Calu3 (cell line): Measurements from ENCODE around the gene UBE2C. TPM values are rescaled to one million over a fixed set of nuclear protein-coding genes. Genes with fewer than 3 reads are reported as not detected.

ENCODE experiments used
- BruUV-seq: library from RNA; stranded (reverse); fragments of 400-500 nt; replicated peaks from 2 replicates; lab custom pipeline; 2021; lab: Mats Ljungman, UMichigan
- CTCF ChIA-PET: fragments of 300-600 bp; sonication (Branson Sonifier 250); formaldehyde crosslinking; loops from one replicate; lab custom pipeline; 2022; ENCODE audit warnings: antibody characterized with exemption; lab: Charles Lee
- DNase-seq: peaks from one replicate; pipeline ENCODE4 v3.0.0; 2022
- H3K27ac Mint-ChIP-seq: one replicate; pipeline ENCODE4 v1.8.0; 2022; ENCODE audit warnings: mixed read lengths; ENCODE audit not compliant: unreplicated experiment
- H3K27me3 Mint-ChIP-seq: one replicate; pipeline ENCODE4 v1.8.0; 2022; ENCODE audit warnings: mixed read lengths; ENCODE audit not compliant: unreplicated experiment
- H3K36me3 Mint-ChIP-seq: one replicate; pipeline ENCODE4 v1.8.0; 2022; ENCODE audit warnings: mild to moderate bottlenecking, moderate library complexity, mixed read lengths; ENCODE audit not compliant: insufficient read depth, unreplicated experiment
- H3K4me1 Mint-ChIP-seq: one replicate; pipeline ENCODE4 v1.8.0; 2022; ENCODE audit warnings: mild to moderate bottlenecking, low read depth, mixed read lengths; ENCODE audit not compliant: unreplicated experiment
- H3K4me3 Mint-ChIP-seq: one replicate; pipeline ENCODE4 v1.8.0; 2022; ENCODE audit warnings: mild to moderate bottlenecking, low read depth, moderate library complexity, mixed read lengths; ENCODE audit not compliant: unreplicated experiment
- H3K9me3 Mint-ChIP-seq: one replicate; pipeline ENCODE4 v1.8.0; 2022; ENCODE audit warnings: low read depth, mixed read lengths; ENCODE audit not compliant: unreplicated experiment
- CTCF ChIP-seq: fragments of 200-600 bp; IDR thresholded peaks from one replicate; pipeline ENCODE4 v1.8.0; 2022; ENCODE audit warnings: antibody characterized with exemption; ENCODE audit not compliant: unreplicated experiment
- intact Hi-C: fragments of 100-400 bp; cut with micrococcal nuclease; formaldehyde crosslinking; loops from one replicate; pipeline ENCODE4 v1.10.0; 2022; ENCODE audit not compliant: unreplicated experiment
- total RNA-seq: library from RNA; stranded (reverse); gene quantifications from 2 replicates; pipeline ENCODE4 v1.2.3, GENCODE V29; 2022

Gene UBE2C
- total RNA-seq, 1 experiment from 2014 or later, result 210 TPM

- peak overlapping the region; percentile 35 for H3K4me3 Mint-ChIP-seq
- peaks cover 35% of the 10 kb centered on the region for H3K36me3 Mint-ChIP-seq
- intact Hi-C loops, result no loop called here
- BruUV-seq, result no TSS peak
- H3K9me3 Mint-ChIP-seq, result no peaks in the 10 kb centered on the region
- peaks cover 72% of the 10 kb centered on the region for H3K4me1 Mint-ChIP-seq
- H3K27ac Mint-ChIP-seq, result peak overlapping the region; percentile 82
- TF ChIP-seq CTCF, result no peak
- H3K27me3 Mint-ChIP-seq, result no peaks in the 10 kb centered on the region
- DNase-seq, result no peak
- CTCF ChIA-PET, result interaction anchor here (0.6 to 1.9 kb wide), 2 partner anchors 8 to 42 kb away, joined by 6 to 7 read pairs; no protein-coding TSS in a partner anchor
These were observed 31.0 kb upstream of the UBE2C start for GRCh38 chr20:45781391-45781931.

DNA sequence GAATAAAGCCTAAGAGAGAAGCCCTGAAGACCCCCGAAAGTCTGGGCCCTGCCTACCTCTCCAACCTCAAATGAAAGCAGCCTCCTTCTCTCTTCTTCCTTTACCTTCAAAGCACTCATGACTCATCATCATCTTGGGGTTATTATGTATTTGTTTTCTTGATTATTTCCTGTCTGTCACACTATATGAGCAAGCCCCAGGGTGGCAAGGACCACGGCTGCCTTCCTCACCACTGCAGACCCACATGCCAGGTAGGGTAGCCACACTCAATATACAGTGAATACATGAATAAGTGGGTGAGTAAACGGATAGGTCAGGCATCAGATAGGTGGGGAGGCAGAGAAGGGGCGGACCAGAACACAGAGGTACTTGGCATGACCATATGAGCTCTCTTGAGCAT, 29.6 kb upstream of the UBE2C start:
- DNase-seq, result peak; percentile 38
- intact Hi-C loops, result no loop called here
- Mint-ChIP-seq H3K36me3 (peaks cover 35% of the 10 kb centered on the region), H3K27ac (peak overlapping the region; percentile 82), H3K27me3 (no peaks in the 10 kb centered on the region), H3K9me3 (no peaks in the 10 kb centered on the region), H3K4me3 (peak overlapping the region; percentile 42), H3K4me1 (peaks cover 67% of the 10 kb centered on the region)
- CTCF ChIA-PET, result interaction anchor here (1.0 to 1.5 kb wide), 3 partner anchors 12 to 460 kb away, joined by 4 to 7 read pairs (median 4); no protein-coding TSS in a partner anchor
- no peak for TF ChIP-seq CTCF
- no TSS peak for BruUV-seq

GRCh38 chr20:45783656-45784294, 28.7 kb upstream of the UBE2C start:
- no peaks in the 10 kb centered on the region for H3K9me3 Mint-ChIP-seq
- H3K4me3 Mint-ChIP-seq, result no peak overlapping the region
- H3K27me3 Mint-ChIP-seq, result no peaks in the 10 kb centered on the region
- intact Hi-C loops, result no loop called here
- no peak overlapping the region for H3K27ac Mint-ChIP-seq
- no TSS peak for BruUV-seq
- peaks cover 31% of the 10 kb centered on the region for H3K36me3 Mint-ChIP-seq
- TF ChIP-seq CTCF, result no peak
- CTCF ChIA-PET, result interaction anchor here (0.6 to 1.5 kb wide), 4 partner anchors 13 to 464 kb away, joined by 3 to 7 read pairs (median 4); no protein-coding TSS in a partner anchor
- H3K4me1 Mint-ChIP-seq, result peaks cover 58% of the 10 kb centered on the region
- DNase-seq, result peak; percentile 66

GRCh38 chr20:45788351-45788750, 24.1 kb upstream of the UBE2C start:
- H3K9me3 Mint-ChIP-seq, result no peaks in the 10 kb centered on the region
- intact Hi-C loops, result no loop called here
- peaks cover 21% of the 10 kb centered on the region for H3K4me1 Mint-ChIP-seq
- H3K4me3 Mint-ChIP-seq, result no peak overlapping the region
- no peak for TF ChIP-seq CTCF
- peaks cover 14% of the 10 kb centered on the region for H3K27me3 Mint-ChIP-seq
- H3K27ac Mint-ChIP-seq, result no peak overlapping the region
- CTCF ChIA-PET, result interaction anchor here (0.9 to 2.7 kb wide), 3 partner anchors 9 to 30 kb away, joined by 3 to 17 read pairs (median 3); no protein-coding TSS in a partner anchor
- no TSS peak for BruUV-seq
- DNase-seq, result no peak
- H3K36me3 Mint-ChIP-seq, result peaks cover 21% of the 10 kb centered on the region
